ENCODE measurements around the gene EIF5A. TPM values are rescaled to one million over a fixed set of nuclear protein-coding genes. Genes with fewer than 3 reads are reported as not detected.
"Not testable (repeated sequence)": the region's sequence is repeated elsewhere in the genome, so short reads cannot be mapped to it uniquely, and the experiment has no call there.

EIF5A gene
- total RNA-seq, 2 donors from 2014 or later, result 118 to 130 TPM

GRCh38 chr17:7334938-7335538 is 27.6 kb downstream of the EIF5A start:
- DNase-seq (ENCODE audit: low spot score), result no peak
- Histone ChIP-seq H3K27ac (no peak overlapping the region), H3K9me3 (no peaks in the 10 kb centered on the region), H3K36me3 (no peaks in the 10 kb centered on the region), H3K4me1 (ENCODE audit: control insufficient read depth in 1 of 2, low read depth in 2 of 2) (peaks cover 3 to 5% of the 10 kb centered on the region in 2 donors), H3K4me3 (no peak overlapping the region), H3K27me3 (replicated peaks; ENCODE audit: insufficient read depth) (no peaks in the 10 kb centered on the region)
- no peak for ATAC-seq (ENCODE audit: insufficient number of reproducible peaks, low FRiP score, low read depth)
- TF ChIP-seq CTCF (IDR thresholded peaks at IDR 0.05), result no peak

GRCh38 chr17:7335765-7336164 is 28.3 kb downstream of the EIF5A start:
- H3K4me1 ChIP-seq (ENCODE audit: control insufficient read depth in 1 of 2, low read depth in 2 of 2); H3K9me3 ChIP-seq; DNase-seq (ENCODE audit: low spot score); H3K27me3 ChIP-seq (replicated peaks; ENCODE audit: insufficient read depth); H3K27ac ChIP-seq; ATAC-seq (ENCODE audit: insufficient number of reproducible peaks, low FRiP score, low read depth); H3K4me3 ChIP-seq; H3K36me3 ChIP-seq: not testable (repeated sequence)

- Histone ChIP-seq H3K27me3 (replicated peaks; ENCODE audit: insufficient read depth) (no peaks in the 10 kb centered on the region), H3K36me3 (no peaks in the 10 kb centered on the region), H3K27ac (no peak within 1 kb of the TSS), H3K4me1 (ENCODE audit: control insufficient read depth in 1 of 2, low read depth in 2 of 2) (no peaks in the 10 kb centered on the region), H3K9me3 (no peaks in the 10 kb centered on the region), H3K4me3 (peak within 1 kb of the TSS; percentile 57)
- DNase-seq (ENCODE audit: low spot score) (no peak), ATAC-seq (ENCODE audit: insufficient number of reproducible peaks, low FRiP score, low read depth) (no peak)
- TF ChIP-seq CTCF (IDR thresholded peaks at IDR 0.05), result no peak
These were observed 29.1 kb downstream of the EIF5A start, which contains the start of gene ACAP1 for GRCh38 chr17:7336240-7337175. Gene ACAP1 (plus strand): TSS chr17:7336529. CDS start chr17:7336735, 206 bp downstream.

- not testable (repeated sequence) for H3K27ac ChIP-seq; H3K9me3 ChIP-seq; ATAC-seq (ENCODE audit: insufficient number of reproducible peaks, low FRiP score, low read depth); H3K4me1 ChIP-seq (ENCODE audit: control insufficient read depth in 1 of 2, low read depth in 2 of 2); H3K36me3 ChIP-seq; H3K27me3 ChIP-seq (replicated peaks; ENCODE audit: insufficient read depth); DNase-seq (ENCODE audit: low spot score)
- H3K4me3 ChIP-seq, result peak overlapping the region; percentile 57
These were observed 30.2 kb downstream of the EIF5A start for GRCh38 chr17:7337600-7337999.

GRCh38 chr17:7340179-7340578 is 32.8 kb downstream of the EIF5A start:
- H3K9me3 ChIP-seq, result no peaks in the 10 kb centered on the region
- no peak for TF ChIP-seq CTCF (IDR thresholded peaks at IDR 0.05)
- no peak overlapping the region for H3K27ac ChIP-seq
- H3K36me3 ChIP-seq, result no peaks in the 10 kb centered on the region
- ATAC-seq (ENCODE audit: insufficient number of reproducible peaks, low FRiP score, low read depth) (no peak), DNase-seq (ENCODE audit: low spot score) (no peak)
- no peaks in the 10 kb centered on the region for H3K4me1 ChIP-seq (ENCODE audit: control insufficient read depth in 1 of 2, low read depth in 2 of 2)
- no peaks in the 10 kb centered on the region for H3K27me3 ChIP-seq (replicated peaks; ENCODE audit: insufficient read depth)
- no peak overlapping the region for H3K4me3 ChIP-seq

- H3K4me3 ChIP-seq, result no peak overlapping the region
- ATAC-seq (ENCODE audit: insufficient number of reproducible peaks, low FRiP score, low read depth), result no peak
- H3K9me3 ChIP-seq, result no peaks in the 10 kb centered on the region
- no peak for DNase-seq (ENCODE audit: low spot score)
- H3K27ac ChIP-seq, result no peak overlapping the region
- no peaks in the 10 kb centered on the region for H3K36me3 ChIP-seq
- H3K4me1 ChIP-seq (ENCODE audit: control insufficient read depth in 1 of 2, low read depth in 2 of 2), result no peaks in the 10 kb centered on the region
- no peaks in the 10 kb centered on the region for H3K27me3 ChIP-seq (replicated peaks; ENCODE audit: insufficient read depth)
- no peak for TF ChIP-seq CTCF (IDR thresholded peaks at IDR 0.05)
These were observed 34.4 kb downstream of the EIF5A start for GRCh38 chr17:7341842-7342241.
